Endodermal cell (in vitro differentiated cells): ENCODE measurements around the gene OR2AG1. TPM values are rescaled to one million over a fixed set of nuclear protein-coding genes. Genes with fewer than 3 reads are reported as not detected.

Experiments
- DNase-seq: peaks from one replicate; pipeline ENCODE4 v3.0.0-alpha.2; 2017
- H3K27ac ChIP-seq: 2 replicates; pipeline ENCODE4 v1.5.1; 2013; ENCODE audit warnings: mild to moderate bottlenecking, low read depth, low read length, moderate library complexity
- H3K27me3 ChIP-seq: 2 replicates; pipeline ENCODE4 v1.6.1; 2013; ENCODE audit warnings: mild to moderate bottlenecking, low read length, moderate library complexity; ENCODE audit not compliant: insufficient read depth, control insufficient read depth, poor library complexity, severe bottlenecking
- H3K36me3 ChIP-seq: 2 replicates; pipeline ENCODE4 v1.7.0; 2013; ENCODE audit warnings: mild to moderate bottlenecking, low read length, moderate library complexity; ENCODE audit not compliant: control insufficient read depth, insufficient read depth
- H3K4me1 ChIP-seq: one replicate; pipeline ENCODE4 v1.7.0; 2013; ENCODE audit warnings: low read length; ENCODE audit not compliant: control insufficient read depth, insufficient read depth
- H3K4me3 ChIP-seq: 2 replicates; pipeline ENCODE4 v1.5.1; 2013; ENCODE audit warnings: mild to moderate bottlenecking, low read length, moderate library complexity
- H3K9ac ChIP-seq: 2 replicates; pipeline ENCODE4 v1.6.1; 2013; ENCODE audit warnings: mild to moderate bottlenecking, low read length, moderate library complexity; ENCODE audit not compliant: poor library complexity, severe bottlenecking; ENCODE audit errors: extremely low read depth
- H3K9me3 ChIP-seq: 2 replicates; pipeline ENCODE4 v1.6.1; 2013; ENCODE audit warnings: mild to moderate bottlenecking, low read length, moderate library complexity; ENCODE audit not compliant: control insufficient read depth
- H3K27ac Mint-ChIP-seq: 2 replicates; pipeline ENCODE4 v1.8.0; 2020; ENCODE audit warnings: mixed read lengths
- H3K27me3 Mint-ChIP-seq: 2 replicates; pipeline ENCODE4 v1.8.0; 2021; ENCODE audit warnings: mild to moderate bottlenecking, mixed read lengths; ENCODE audit not compliant: insufficient read depth
- H3K36me3 Mint-ChIP-seq: 2 replicates; pipeline ENCODE4 v1.8.0; 2020; ENCODE audit warnings: low read depth, mixed read lengths
- H3K4me1 Mint-ChIP-seq: 2 replicates; pipeline ENCODE4 v1.8.0; 2020; ENCODE audit warnings: mixed read lengths
- H3K4me3 Mint-ChIP-seq: 2 replicates; pipeline ENCODE4 v1.8.0; 2020; ENCODE audit warnings: mild to moderate bottlenecking, moderate library complexity, mixed read lengths
- H3K9me3 Mint-ChIP-seq: 2 replicates; pipeline ENCODE4 v1.8.0; 2020; ENCODE audit warnings: mild to moderate bottlenecking, mixed read lengths
- CTCF ChIP-seq: fragments of 200-600 bp; sonication (generic); conservative IDR thresholded peaks from 2 replicates; pipeline ENCODE4 v1.5.0; 2021; ENCODE audit warnings: antibody characterized with exemption, mild to moderate bottlenecking
- WGBS, 2 experiments: methylation state at CpG; one replicate each; pipeline versions ENCODE4 v1.1.5 to v1.1.7; 2013; ENCODE audit warnings: missing lambda C conversion rate in 2 of 2, mixed read lengths in 1 of 2; ENCODE audit not compliant: insufficient coverage in 1 of 2, insufficient read length in 1 of 2; 5-methylcytosine and 5-hydroxymethylcytosine counted together
- total RNA-seq, 2 donors: library from RNA; stranded (reverse); fragmentation: NEBNext Ultra II Directional in 1 of 2; extraction: Animal tissue kit (Norgen Biotek cat#: 25700) in 1 of 2; gene quantifications; 2 replicates in 1 of 2; 3 replicates in 1 of 2; pipeline ENCODE4 v1.2.1, GENCODE V29; 2021

The OR2AG1 gene
- total RNA-seq, 2 donors from 2014 or later, result not detected

- Histone ChIP-seq H3K27me3 (peaks cover 21% of the 10 kb centered on the region), H3K9me3 (no peaks in the 10 kb centered on the region), H3K4me3 (no peak overlapping the region), H3K9ac (no peak overlapping the region), H3K4me1 (no peaks in the 10 kb centered on the region), H3K36me3 (no peaks in the 10 kb centered on the region), H3K27ac (no peak overlapping the region)
- Mint-ChIP-seq H3K27ac (no peak overlapping the region), H3K4me1 (peaks cover 4% of the 10 kb centered on the region), H3K27me3 (peaks cover 9% of the 10 kb centered on the region), H3K9me3 (no peaks in the 10 kb centered on the region), H3K36me3 (no peaks in the 10 kb centered on the region), H3K4me3 (no peak overlapping the region)
- DNase-seq, result no peak
- TF ChIP-seq CTCF, result no peak
- WGBS, 2 experiments, result 72 to 90% methylated on average over 2 to 3 of the region's 3 CpGs
Observed at GRCh38 chr11:6747097-6747668, 35.6 kb upstream of the OR2AG1 start.

GRCh38 chr11:6755303-6755952 is 27.4 kb upstream of the OR2AG1 start:
- no peaks in the 10 kb centered on the region for H3K36me3 ChIP-seq
- Mint-ChIP-seq H3K4me1 (no peaks in the 10 kb centered on the region), H3K9me3 (no peaks in the 10 kb centered on the region), H3K27ac (no peak overlapping the region), H3K4me3 (no peak overlapping the region), H3K36me3 (no peaks in the 10 kb centered on the region), H3K27me3 (peaks cover 5% of the 10 kb centered on the region)
- no peak overlapping the region for H3K27ac ChIP-seq
- no peaks in the 10 kb centered on the region for H3K9me3 ChIP-seq
- H3K4me3 ChIP-seq, result no peak overlapping the region
- H3K9ac ChIP-seq, result no peak overlapping the region
- WGBS, 2 experiments, result 12 to 13% methylated on average over 3 to 5 of the region's 5 CpGs
- H3K4me1 ChIP-seq, result no peaks in the 10 kb centered on the region
- DNase-seq, result peak; percentile 78
- peak; percentile 87 for TF ChIP-seq CTCF
- H3K27me3 ChIP-seq, result peaks cover 7% of the 10 kb centered on the region

GRCh38 chr11:6755953-6756347 is 26.9 kb upstream of the OR2AG1 start:
- H3K36me3 ChIP-seq, result no peaks in the 10 kb centered on the region
- no peak for DNase-seq
- H3K27ac ChIP-seq, result no peak overlapping the region
- no peaks in the 10 kb centered on the region for H3K4me1 Mint-ChIP-seq
- H3K4me1 ChIP-seq, result no peaks in the 10 kb centered on the region
- WGBS, 2 experiments, result 96 to 100% methylated on average over 1 of the region's 1 CpG
- no peak for TF ChIP-seq CTCF
- no peak overlapping the region for H3K4me3 ChIP-seq
- no peaks in the 10 kb centered on the region for H3K36me3 Mint-ChIP-seq
- no peak overlapping the region for H3K4me3 Mint-ChIP-seq
- peaks cover 7% of the 10 kb centered on the region for H3K27me3 ChIP-seq
- H3K9me3 Mint-ChIP-seq, result no peaks in the 10 kb centered on the region
- H3K27me3 Mint-ChIP-seq, result peaks cover 5% of the 10 kb centered on the region
- H3K9me3 ChIP-seq, result no peaks in the 10 kb centered on the region
- H3K9ac ChIP-seq, result no peak overlapping the region
- no peak overlapping the region for H3K27ac Mint-ChIP-seq
